CD4-positive, alpha-beta T cell treated with Interleukin-12 subunit alpha and Interleukin-12 subunit beta, for 1 hour (primary cell): ENCODE measurements around the gene NRK.
"Not testable (repeated sequence)": the region's sequence is repeated elsewhere in the genome, so short reads cannot be mapped to it uniquely, and the experiment has no call there.

ENCODE experiments used
- DNase-seq: peaks from one replicate; pipeline ENCODE4 v3.0.0-alpha.2; 2020

Gene NRK

GRCh38 chrX:105822138-105823091, at the start of gene NRK:
NRK (plus strand) TSS chrX:105822539; CDS start chrX:105822846, 307 bp downstream.
- no peak for DNase-seq

- no peak for DNase-seq
These were observed 48.5 kb upstream of the NRK start for GRCh38 chrX:105773801-105774200.

GRCh38 chrX:105775679-105776078, 46.7 kb upstream of the NRK start:
- DNase-seq, result no peak

- no peak for DNase-seq
These were observed 40.5 kb upstream of the NRK start for GRCh38 chrX:105781804-105782203.

GRCh38 chrX:105796877-105797276, 25.5 kb upstream of the NRK start:
- DNase-seq, result not testable (repeated sequence)

- DNase-seq, result no peak
These were observed 18.4 kb upstream of the NRK start for GRCh38 chrX:105803891-105804290.

- not testable (repeated sequence) for DNase-seq
These were observed 16.7 kb upstream of the NRK start for GRCh38 chrX:105805655-105806054.

GRCh38 chrX:105816517-105816916, 5.8 kb upstream of the NRK start:
- no peak for DNase-seq

- no peak for DNase-seq
These were observed 2.1 kb upstream of the NRK start for GRCh38 chrX:105820247-105820646.

- DNase-seq, result no peak
These were observed 743 bp upstream of the NRK start for GRCh38 chrX:105821471-105822121.

- no peak for DNase-seq
These were observed 735 bp downstream of the NRK start for GRCh38 chrX:105823092-105823455.

- DNase-seq, result no peak
These were observed 6.7 kb downstream of the NRK start for GRCh38 chrX:105829011-105829410.

- DNase-seq, result no peak
These were observed 14.9 kb downstream of the NRK start for GRCh38 chrX:105837232-105837631.

GRCh38 chrX:105845631-105846030, 23.3 kb downstream of the NRK start:
- DNase-seq, result no peak

GRCh38 chrX:105850100-105850499, 27.8 kb downstream of the NRK start:
- not testable (repeated sequence) for DNase-seq

GRCh38 chrX:105865709-105866108, 43.4 kb downstream of the NRK start:
- no peak for DNase-seq

GRCh38 chrX:105869701-105870100, 47.4 kb downstream of the NRK start:
- DNase-seq, result no peak

- DNase-seq, result no peak
These were observed 48.1 kb downstream of the NRK start for GRCh38 chrX:105870445-105870844.

GRCh38 chrX:105872941-105873340, 50.6 kb downstream of the NRK start:
- DNase-seq, result no peak

GRCh38 chrX:105874790-105875189, 52.5 kb downstream of the NRK start:
- DNase-seq, result no peak

GRCh38 chrX:105876658-105877057, 54.3 kb downstream of the NRK start:
- no peak for DNase-seq

- DNase-seq, result no peak
These were observed 58.2 kb downstream of the NRK start for GRCh38 chrX:105880491-105880890.

- no peak for DNase-seq
These were observed 60.4 kb downstream of the NRK start for GRCh38 chrX:105882581-105883275.

GRCh38 chrX:105894721-105895120, 72.4 kb downstream of the NRK start:
- no peak for DNase-seq
